Immature natural killer cell (primary cell): ENCODE data around the gene KLRK1. TPM values are rescaled to one million over a fixed set of nuclear protein-coding genes. Genes with fewer than 3 reads are reported as not detected.
"Not testable (repeated sequence)": the region's sequence is repeated elsewhere in the genome, so short reads cannot be mapped to it uniquely, and the experiment has no call there.

Source experiments
- DNase-seq, 3 donors: peaks; one replicate each; pipeline ENCODE4 v3.0.0; 2022; ENCODE audit warnings: mixed read lengths in 1 of 3
- H3K27ac Mint-ChIP-seq, 6 donors: one replicate each; pipeline ENCODE4 v1.8.0; 2020; ENCODE audit warnings: mixed read lengths in 6 of 6, mild to moderate bottlenecking in 5 of 6, inconsistent platforms in 4 of 6, moderate library complexity in 3 of 6
- H3K27me3 Mint-ChIP-seq, 3 donors: one replicate each; pipeline ENCODE4 v1.8.0; 2020 to 2021; ENCODE audit warnings: low read depth in 3 of 3, mild to moderate bottlenecking in 3 of 3, mixed read lengths in 3 of 3, moderate library complexity in 3 of 3, inconsistent platforms in 1 of 3
- H3K36me3 Mint-ChIP-seq, 3 donors: one replicate each; pipeline ENCODE4 v1.8.0; 2020; ENCODE audit warnings: mixed read lengths in 3 of 3, inconsistent platforms in 2 of 3, mild to moderate bottlenecking in 2 of 3
- H3K4me1 Mint-ChIP-seq, 2 donors: one replicate each; pipeline ENCODE4 v1.8.0; 2020; ENCODE audit warnings: inconsistent platforms in 2 of 2, mild to moderate bottlenecking in 2 of 2, mixed read lengths in 2 of 2, moderate library complexity in 1 of 2
- H3K4me3 Mint-ChIP-seq, 5 donors: one replicate each; pipeline ENCODE4 v1.8.0; 2020; ENCODE audit warnings: mild to moderate bottlenecking in 5 of 5, mixed read lengths in 5 of 5, inconsistent platforms in 3 of 5, moderate library complexity in 3 of 5
- H3K9me3 Mint-ChIP-seq, 6 donors: one replicate each; pipeline ENCODE4 v1.8.0; 2020; ENCODE audit warnings: mild to moderate bottlenecking in 6 of 6, mixed read lengths in 6 of 6, inconsistent platforms in 4 of 6, moderate library complexity in 3 of 6
- polyA plus RNA-seq, 3 donors: library from polyadenylated mRNA; unstranded; fragments of 300-500 nt; fragmentation: Illumina TruSeq; gene quantifications; one replicate each; pipeline ENCODE4 v1.2.3, GENCODE V29; 2021

The KLRK1 gene
- polyA plus RNA-seq = 100 to 1,000 TPM; 623 to 949 (median 731) TPM

GRCh38 chr12:10389904-10390303 is at the start of gene KLRK1:
TSS of gene KLRK1 (minus strand) at chr12:10390041. CDS start at chr12:10388810, 1,231 bp downstream.
- H3K4me3 Mint-ChIP-seq = peak within 1 kb of the TSS; percentile 88 to 97 (median 93)
- H3K27ac Mint-ChIP-seq = peak within 1 kb of the TSS; percentile 90 to 96 (median 93)
- peaks cover 4 to 8% (median 4%) of the 10 kb centered on the region in 3 donors for H3K27me3 Mint-ChIP-seq
- peaks cover 50 to 58% of the 10 kb centered on the region in 2 donors for H3K4me1 Mint-ChIP-seq
- DNase-seq = no peak
- peaks cover 28 to 43% (median 40%) of the 10 kb centered on the region in 3 donors for H3K36me3 Mint-ChIP-seq
- H3K9me3 Mint-ChIP-seq = peaks cover 0 to 1% (median 0%) of the 10 kb centered on the region in 6 donors

GRCh38 chr12:10437601-10438000 is 47.8 kb upstream of the KLRK1 start:
- Mint-ChIP-seq H3K4me1 (peaks cover 0 to 21% of the 10 kb centered on the region in 2 donors), H3K27ac (peak overlapping the region in 1 of 6 donors; percentile 39)
- H3K4me3 Mint-ChIP-seq, H3K27me3 Mint-ChIP-seq, H3K9me3 Mint-ChIP-seq, H3K36me3 Mint-ChIP-seq: not testable (repeated sequence)
- DNase-seq = peak in 2 of 3 donors; percentile 38 to 45

GRCh38 chr12:10435816-10436215 is 46.0 kb upstream of the KLRK1 start, which contains the start of gene KLRC2:
TSS of gene KLRC2 (minus strand) at chr12:10436010. CDS start at chr12:10435986, 24 bp downstream.
- DNase-seq = peak in 2 of 3 donors; percentile 34 to 35

GRCh38 chr12:10430623-10431022 is 40.8 kb upstream of the KLRK1 start:
- Mint-ChIP-seq H3K4me3 (peak overlapping the region in 1 of 5 donors; percentile 29), H3K4me1 (peaks cover 2 to 29% of the 10 kb centered on the region in 2 donors)

More at GRCh38 chr12:10435816-10436215, 46.0 kb upstream of the KLRK1 start, which contains the start of gene KLRC2:
- H3K9me3 Mint-ChIP-seq, H3K27me3 Mint-ChIP-seq, H3K36me3 Mint-ChIP-seq: not testable (repeated sequence)
- Mint-ChIP-seq H3K27ac (peak within 1 kb of the TSS; percentile 30 to 86 (median 73)), H3K4me3 (peak within 1 kb of the TSS; percentile 60 to 92 (median 84)), H3K4me1 (peaks cover 0 to 25% of the 10 kb centered on the region in 2 donors)

GRCh38 chr12:10425938-10426337 is 36.1 kb upstream of the KLRK1 start:
- peak overlapping the region in 3 of 6 donors; percentile 14 to 29 (median 28) for H3K27ac Mint-ChIP-seq
- H3K4me3 Mint-ChIP-seq, H3K9me3 Mint-ChIP-seq, DNase-seq, H3K36me3 Mint-ChIP-seq, H3K27me3 Mint-ChIP-seq: not testable (repeated sequence)
- H3K4me1 Mint-ChIP-seq = peaks cover 5 to 30% of the 10 kb centered on the region in 2 donors

More at GRCh38 chr12:10430623-10431022, 40.8 kb upstream of the KLRK1 start:
- H3K36me3 Mint-ChIP-seq, H3K27me3 Mint-ChIP-seq, DNase-seq, H3K9me3 Mint-ChIP-seq: not testable (repeated sequence)
- H3K27ac Mint-ChIP-seq = peak overlapping the region in 2 of 6 donors; percentile 48 to 49

GRCh38 chr12:10424260-10424899 is 34.5 kb upstream of the KLRK1 start:
- not testable (repeated sequence) for H3K9me3 Mint-ChIP-seq, DNase-seq, H3K36me3 Mint-ChIP-seq, H3K27me3 Mint-ChIP-seq, H3K27ac Mint-ChIP-seq, H3K4me3 Mint-ChIP-seq
- peaks cover 7 to 20% of the 10 kb centered on the region in 2 donors for H3K4me1 Mint-ChIP-seq

- not testable (repeated sequence) for H3K27ac Mint-ChIP-seq, H3K4me3 Mint-ChIP-seq, H3K9me3 Mint-ChIP-seq, H3K27me3 Mint-ChIP-seq
- DNase-seq = peak; percentile 26 to 53 (median 51)
- Mint-ChIP-seq H3K4me1 (peaks cover 8 to 33% of the 10 kb centered on the region in 2 donors), H3K36me3 (peaks cover 7 to 21% (median 16%) of the 10 kb centered on the region in 3 donors)
Measured at GRCh38 chr12:10422159-10422558, 32.3 kb upstream of the KLRK1 start.

- not testable (repeated sequence) for H3K9me3 Mint-ChIP-seq, DNase-seq, H3K27me3 Mint-ChIP-seq
- peak within 1 kb of the TSS; percentile 66 to 92 (median 86) for H3K27ac Mint-ChIP-seq
- H3K4me1 Mint-ChIP-seq = peaks cover 10 to 36% of the 10 kb centered on the region in 2 donors
- peak within 1 kb of the TSS; percentile 81 to 96 (median 90) for H3K4me3 Mint-ChIP-seq
- H3K36me3 Mint-ChIP-seq = peaks cover 18 to 33% (median 28%) of the 10 kb centered on the region in 3 donors
Measured at GRCh38 chr12:10420334-10420733, 30.5 kb upstream of the KLRK1 start, which contains the start of gene KLRC3. TSS of gene KLRC3 (minus strand) at chr12:10420595. CDS start at chr12:10420550, 45 bp downstream.

GRCh38 chr12:10409392-10409791 is 19.6 kb upstream of the KLRK1 start, which contains the start of gene KLRC4:
TSS of gene KLRC4 (minus strand) at chr12:10409757. CDS start at chr12:10409575, 182 bp downstream.
- Mint-ChIP-seq H3K27ac (peak within 1 kb of the TSS; percentile 50 to 91 (median 88)), H3K27me3 (peaks cover 0 to 8% (median 2%) of the 10 kb centered on the region in 3 donors), H3K36me3 (peaks cover 38 to 73% (median 61%) of the 10 kb centered on the region in 3 donors), H3K4me3 (peak within 1 kb of the TSS; percentile 87 to 99 (median 93)), H3K4me1 (peaks cover 44 to 92% of the 10 kb centered on the region in 2 donors), H3K9me3 (no peaks in the 10 kb centered on the region)
- DNase-seq = peak in 1 of 3 donors; percentile 43

GRCh38 chr12:10408842-10409241 is 19.0 kb upstream of the KLRK1 start:
- peaks cover 0 to 8% (median 2%) of the 10 kb centered on the region in 3 donors for H3K27me3 Mint-ChIP-seq
- peak overlapping the region; percentile 50 to 91 (median 88) for H3K27ac Mint-ChIP-seq
- peaks cover 40 to 74% (median 58%) of the 10 kb centered on the region in 3 donors for H3K36me3 Mint-ChIP-seq
- H3K4me1 Mint-ChIP-seq = peaks cover 45 to 92% of the 10 kb centered on the region in 2 donors
- no peak for DNase-seq
- no peaks in the 10 kb centered on the region for H3K9me3 Mint-ChIP-seq
- peak overlapping the region; percentile 84 to 99 (median 93) for H3K4me3 Mint-ChIP-seq

GRCh38 chr12:10406725-10407124 is 16.9 kb upstream of the KLRK1 start:
- DNase-seq = no peak
- Mint-ChIP-seq H3K4me1 (peaks cover 52 to 92% of the 10 kb centered on the region in 2 donors), H3K36me3 (peaks cover 34 to 70% (median 54%) of the 10 kb centered on the region in 3 donors), H3K9me3 (no peaks in the 10 kb centered on the region), H3K27me3 (peaks cover 0 to 8% (median 2%) of the 10 kb centered on the region in 3 donors), H3K27ac (peak overlapping the region; percentile 43 to 93 (median 88)), H3K4me3 (peak overlapping the region; percentile 76 to 99 (median 89))

GRCh38 chr12:10405294-10405693 is 15.5 kb upstream of the KLRK1 start:
- peaks cover 57 to 97% of the 10 kb centered on the region in 2 donors for H3K4me1 Mint-ChIP-seq

GRCh38 chr12:10404798-10405197 is 15.0 kb upstream of the KLRK1 start:
- Mint-ChIP-seq H3K36me3 (peaks cover 44 to 76% (median 61%) of the 10 kb centered on the region in 3 donors), H3K4me1 (peaks cover 62 to 98% of the 10 kb centered on the region in 2 donors)

More at GRCh38 chr12:10405294-10405693, 15.5 kb upstream of the KLRK1 start:
- Mint-ChIP-seq H3K27me3 (peaks cover 0 to 2% (median 1%) of the 10 kb centered on the region in 3 donors), H3K9me3 (no peaks in the 10 kb centered on the region), H3K4me3 (peak overlapping the region; percentile 46 to 92 (median 77)), H3K36me3 (peaks cover 41 to 72% (median 58%) of the 10 kb centered on the region in 3 donors), H3K27ac (peak overlapping the region in 5 of 6 donors; percentile 73 to 87 (median 80))
- no peak for DNase-seq

More at GRCh38 chr12:10404798-10405197, 15.0 kb upstream of the KLRK1 start:
- DNase-seq = no peak
- Mint-ChIP-seq H3K27me3 (peaks cover 0 to 2% (median 2%) of the 10 kb centered on the region in 3 donors), H3K4me3 (peak overlapping the region; percentile 46 to 92 (median 77)), H3K27ac (peak overlapping the region; percentile 2 to 87 (median 80)), H3K9me3 (no peaks in the 10 kb centered on the region)
